Urinary bladder (tissue), 4 donors: ENCODE results near the gene MARCHF10. TPM values are rescaled to one million over a fixed set of nuclear protein-coding genes. Genes with fewer than 3 reads are reported as not detected.
"Not testable (repeated sequence)": the region's sequence is repeated elsewhere in the genome, so short reads cannot be mapped to it uniquely, and the experiment has no call there.

ENCODE experiments used
- DNase-seq: peaks from one replicate; pipeline ENCODE4 v3.0.0-alpha.2; 2015; ENCODE audit errors: extremely low spot score
- H3K27ac ChIP-seq: one replicate; pipeline ENCODE4 v1.5.1; 2013; ENCODE audit warnings: low read depth, mild to moderate bottlenecking, moderate library complexity
- H3K36me3 ChIP-seq: one replicate; pipeline ENCODE4 v1.6.1; 2013; ENCODE audit warnings: mild to moderate bottlenecking, moderate library complexity; ENCODE audit not compliant: insufficient read depth
- H3K4me1 ChIP-seq: one replicate; pipeline ENCODE4 v1.6.1; 2013; ENCODE audit warnings: mild to moderate bottlenecking, moderate library complexity; ENCODE audit not compliant: insufficient read depth
- H3K4me3 ChIP-seq: one replicate; pipeline ENCODE4 v1.5.1; 2013; ENCODE audit warnings: low read depth, low read length
- WGBS: extraction: QIAGEN DNeasy Blood & Tissue Kit; methylation state at CpG from one replicate; pipeline ENCODE4 v1.1.7; 2013; 5-methylcytosine and 5-hydroxymethylcytosine counted together
- polyA plus RNA-seq: library from polyadenylated mRNA; stranded (reverse); fragments of 200-250 nt; gene quantifications from one replicate; pipeline ENCODE4 v1.2.3, GENCODE V29; 2013
- total RNA-seq: library from RNA; depleted of rRNA; stranded (reverse); fragments of >200 nt; gene quantifications from one replicate; pipeline ENCODE4 v1.2.3, GENCODE V29; 2014
- donor health status: healthy with polysubstance abuse.
- donor health status: healthy.

MARCHF10 gene
- total and polyA plus RNA-seq, 2 donors = 0.08 to 0.42 TPM

DNA sequence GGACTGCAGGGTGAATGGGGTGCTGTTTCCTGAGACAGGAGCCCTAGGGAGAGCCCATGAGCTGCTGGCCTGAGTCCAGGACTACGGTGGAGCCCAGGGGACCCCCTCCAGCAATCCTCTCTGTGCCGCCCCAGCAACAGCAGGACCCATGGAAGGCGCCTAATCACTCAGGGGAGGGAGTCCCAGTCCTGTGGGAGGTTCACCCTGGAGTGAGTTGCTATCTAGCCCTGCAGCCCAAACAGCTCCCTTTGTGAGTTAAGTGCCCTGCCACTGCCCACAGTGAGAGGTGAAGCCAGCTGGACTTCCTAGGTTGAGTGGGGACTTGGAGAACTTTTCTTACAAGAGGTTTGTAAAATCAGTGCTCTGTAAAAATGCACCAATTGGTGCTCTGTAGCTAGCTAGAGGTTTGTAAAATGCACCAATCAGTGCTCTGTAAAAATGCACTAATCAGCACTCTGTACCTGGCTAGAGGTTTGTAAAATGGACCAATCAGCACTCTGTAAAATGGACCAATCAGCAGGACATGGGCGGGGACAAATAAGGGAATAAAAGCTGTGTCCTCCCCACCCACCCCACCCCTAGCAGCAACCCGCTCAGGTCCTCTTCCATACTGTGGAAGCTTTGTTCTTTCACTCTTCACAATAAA, 112.9 kb downstream of the MARCHF10 start:
- H3K4me1 ChIP-seq, H3K36me3 ChIP-seq, H3K27ac ChIP-seq, H3K4me3 ChIP-seq, DNase-seq: not testable (repeated sequence)
- WGBS = 89% methylated on average over 5 of the region's 5 CpGs

- H3K4me3 ChIP-seq = no peak overlapping the region
- H3K36me3 ChIP-seq = no peaks in the 10 kb centered on the region
- 75% methylated on average over 19 of the region's 19 CpGs for WGBS
- H3K4me1 ChIP-seq = no peaks in the 10 kb centered on the region
- DNase-seq = no peak
- H3K27ac ChIP-seq = no peak overlapping the region
Observed at GRCh38 chr17:62693616-62694409, 114.3 kb downstream of the MARCHF10 start.

- WGBS = 73% methylated on average over 14 of the region's 14 CpGs
- H3K4me3 ChIP-seq = no peak overlapping the region
- H3K36me3 ChIP-seq = no peaks in the 10 kb centered on the region
- no peaks in the 10 kb centered on the region for H3K4me1 ChIP-seq
- DNase-seq = no peak
- no peak overlapping the region for H3K27ac ChIP-seq
Observed at GRCh38 chr17:62692721-62693431, 115.2 kb downstream of the MARCHF10 start.

DNA sequence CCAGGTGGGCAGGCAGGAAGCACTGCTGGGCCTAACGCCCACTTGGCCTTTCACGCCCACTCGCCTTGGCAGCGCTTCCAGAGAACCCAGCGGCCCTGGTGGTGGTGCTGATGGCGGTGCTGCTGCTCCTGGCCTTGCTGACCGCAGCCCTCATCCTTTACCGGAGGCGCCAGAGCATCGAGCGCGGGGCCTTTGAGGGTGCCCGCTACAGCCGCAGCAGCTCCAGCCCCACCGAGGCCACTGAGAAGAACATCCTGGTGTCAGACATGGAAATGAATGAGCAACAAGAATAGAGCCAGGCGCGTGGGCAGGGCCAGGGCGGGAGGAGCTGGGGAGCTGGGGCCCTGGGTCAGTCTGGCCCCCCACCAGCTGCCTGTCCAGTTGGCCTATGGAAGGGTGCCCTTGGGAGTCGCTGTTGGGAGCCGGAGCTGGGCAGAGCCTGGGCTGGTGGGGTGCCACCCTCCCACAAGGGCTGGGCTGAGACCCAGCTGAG, 115.9 kb downstream of the MARCHF10 start:
- H3K27ac ChIP-seq = no peak overlapping the region
- no peaks in the 10 kb centered on the region for H3K4me1 ChIP-seq
- H3K4me3 ChIP-seq = no peak overlapping the region
- WGBS = 93% methylated on average over 20 of the region's 20 CpGs
- no peak for DNase-seq
- H3K36me3 ChIP-seq = no peaks in the 10 kb centered on the region

DNA sequence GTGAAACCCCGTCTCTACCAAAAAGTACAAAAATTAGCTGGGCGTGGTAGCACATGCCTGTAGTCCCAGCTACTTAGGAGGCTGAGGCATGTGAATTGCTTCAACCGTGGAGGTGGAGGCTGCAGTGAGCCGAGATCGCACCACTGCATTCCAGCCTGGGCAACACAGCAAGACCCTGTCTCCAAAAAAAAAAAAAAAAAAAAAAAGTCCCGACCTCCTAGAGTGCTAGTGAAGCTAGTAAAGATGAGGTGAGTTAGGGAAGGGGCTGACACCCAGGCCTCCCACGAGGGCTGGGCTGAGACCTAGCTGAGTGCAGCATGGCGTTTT, 116.6 kb downstream of the MARCHF10 start:
- 86% methylated on average over 8 of the region's 8 CpGs for whole genome bisulfite sequencing
- DNase-seq = not testable (repeated sequence)

DNA sequence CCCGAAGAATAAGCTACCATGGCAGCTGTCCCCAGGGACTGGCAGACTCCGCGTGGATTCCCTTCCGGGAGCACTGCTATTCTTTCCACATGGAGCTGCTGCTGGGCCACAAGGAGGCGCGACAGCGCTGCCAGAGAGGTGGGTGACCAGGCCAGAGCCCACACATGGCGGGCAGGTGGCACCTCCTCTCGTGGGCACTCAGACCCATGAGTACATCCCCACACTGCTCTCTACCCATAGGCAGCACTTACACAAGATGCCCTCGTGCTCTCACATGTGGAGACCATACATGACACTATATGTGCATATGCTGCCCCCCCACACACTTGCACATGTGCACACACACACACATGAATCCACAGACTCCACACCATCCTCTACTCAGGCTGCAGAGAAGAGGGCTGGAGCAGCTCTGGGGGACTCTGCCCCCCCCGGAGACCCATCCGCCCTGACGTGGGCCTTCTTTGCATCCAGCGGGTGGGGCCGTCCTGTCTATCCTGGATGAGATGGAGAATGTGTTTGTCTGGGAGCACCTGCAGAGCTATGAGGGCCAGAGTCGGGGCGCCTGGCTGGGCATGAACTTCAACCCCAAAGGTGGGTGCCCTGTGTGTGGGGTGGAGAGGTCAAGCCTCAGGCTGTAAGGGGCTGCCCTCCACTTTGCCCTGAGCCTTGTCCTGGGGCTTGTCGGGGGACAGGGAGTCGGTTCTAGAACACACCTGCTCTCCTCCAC, 117.8 kb downstream of the MARCHF10 start:
- H3K4me3 ChIP-seq = no peak overlapping the region
- 91% methylated on average over 19 of the region's 19 CpGs for WGBS
- no peaks in the 10 kb centered on the region for H3K36me3 ChIP-seq
- H3K27ac ChIP-seq = no peak overlapping the region
- DNase-seq = no peak
- no peaks in the 10 kb centered on the region for H3K4me1 ChIP-seq

More for the DNA sequence above, 116.6 kb downstream of the MARCHF10 start:
- not testable (repeated sequence) for H3K36me3 ChIP-seq, H3K4me3 ChIP-seq, H3K4me1 ChIP-seq, H3K27ac ChIP-seq

- no peak for DNase-seq
- H3K4me3 ChIP-seq = no peak overlapping the region
- H3K36me3 ChIP-seq = no peaks in the 10 kb centered on the region
- no peaks in the 10 kb centered on the region for H3K4me1 ChIP-seq
- H3K27ac ChIP-seq = no peak overlapping the region
- 95% methylated on average over 37 of the region's 37 CpGs for WGBS
Observed at GRCh38 chr17:62689441-62690167, 118.5 kb downstream of the MARCHF10 start.

GRCh38 chr17:62688398-62689160, 119.5 kb downstream of the MARCHF10 start:
- Histone ChIP-seq H3K36me3 (no peaks in the 10 kb centered on the region), H3K4me1 (no peaks in the 10 kb centered on the region), H3K27ac (no peak overlapping the region), H3K4me3 (no peak overlapping the region)
- 81% methylated on average over 11 of the region's 11 CpGs for WGBS
- no peak for DNase-seq

GRCh38 chr17:62687997-62688396, 120.1 kb downstream of the MARCHF10 start:
- H3K4me1 ChIP-seq = no peaks in the 10 kb centered on the region
- H3K36me3 ChIP-seq = no peaks in the 10 kb centered on the region
- H3K4me3 ChIP-seq = no peak overlapping the region
- DNase-seq = no peak
- H3K27ac ChIP-seq = no peak overlapping the region
- WGBS = 95% methylated on average over 4 of the region's 4 CpGs

DNA sequence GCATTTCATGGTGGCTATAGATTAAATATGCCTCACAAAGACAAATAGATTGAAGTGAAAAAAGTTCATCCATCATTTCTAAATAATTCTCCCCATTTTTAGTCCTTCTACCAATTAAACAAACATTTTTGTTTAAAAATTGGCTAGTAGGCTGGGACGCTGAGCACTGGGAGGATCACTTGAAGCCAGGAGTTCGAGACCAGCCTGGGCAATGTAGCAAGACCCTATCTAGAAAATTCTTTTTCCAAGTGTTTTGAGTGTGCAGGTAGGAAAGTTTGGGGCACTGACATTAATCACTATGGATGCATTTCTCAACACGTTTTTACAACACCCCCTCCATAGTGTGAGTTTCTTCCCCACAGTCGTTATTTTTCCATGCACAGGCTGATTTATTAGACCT, 123.9 kb downstream of the MARCHF10 start:
- DNase-seq = no peak
- 95% methylated on average over 4 of the region's 4 CpGs for WGBS
- H3K36me3 ChIP-seq = no peaks in the 10 kb centered on the region
- H3K4me1 ChIP-seq = no peaks in the 10 kb centered on the region
- no peak overlapping the region for H3K4me3 ChIP-seq
- H3K27ac ChIP-seq = no peak overlapping the region

DNA sequence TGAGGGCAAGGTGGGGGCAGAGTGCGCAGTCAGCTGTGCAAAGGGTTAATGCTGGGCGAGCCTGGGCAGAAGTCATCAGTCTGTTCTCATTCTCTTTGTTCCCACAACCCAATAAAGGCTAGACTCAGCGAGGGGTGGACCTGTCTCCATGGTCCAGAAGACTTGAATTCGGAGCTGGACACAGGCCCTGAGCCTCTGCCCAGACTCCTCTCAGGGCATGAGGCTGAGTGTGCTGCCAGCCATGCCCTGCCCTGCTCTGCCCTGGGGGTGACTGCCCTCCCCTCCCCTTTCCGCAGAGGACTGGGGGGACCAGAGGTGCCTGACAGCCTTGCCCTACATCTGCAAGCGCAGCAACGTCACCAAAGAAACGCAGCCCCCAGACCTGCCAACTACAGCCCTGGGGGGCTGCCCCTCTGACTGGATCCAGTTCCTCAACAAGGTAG, 126.2 kb downstream of the MARCHF10 start:
- no peak overlapping the region for H3K27ac ChIP-seq
- WGBS = 95% methylated on average over 8 of the region's 8 CpGs
- DNase-seq = no peak

More for the DNA sequence above, 126.2 kb downstream of the MARCHF10 start:
- H3K4me1 ChIP-seq = no peaks in the 10 kb centered on the region
- H3K36me3 ChIP-seq = no peaks in the 10 kb centered on the region
- H3K4me3 ChIP-seq = no peak overlapping the region
